Esophagus muscularis mucosa (tissue), 4 donors: ENCODE data around the gene EFHC1. TPM values are rescaled to one million over a fixed set of nuclear protein-coding genes. Genes with fewer than 3 reads are reported as not detected.
A peak's percentile ranks its signal among the peaks of the same experiment; 100 is the strongest.
"Not testable (repeated sequence)": the region's sequence is repeated elsewhere in the genome, so short reads cannot be mapped to it uniquely, and the experiment has no call there.

Experiments used
- DNase-seq: peaks from one replicate; pipeline ENCODE4 v3.0.0-alpha.2; 2017; ENCODE audit errors: extremely low spot score
- H3K27ac ChIP-seq, 4 donors: fragments of 200-600 bp; sonication (generic); replicated peaks in 1 of 4; 1 replicate in 3 of 4; 2 replicates in 1 of 4; pipeline ENCODE4 v1.5.1; 2016 to 2019; ENCODE audit warnings: mild to moderate bottlenecking in 1 of 4
- H3K27me3 ChIP-seq, 4 donors: fragments of 200-600 bp; sonication (generic); one replicate each; pipeline versions ENCODE4 v1.5.1 to v1.6.0; 2016 to 2019
- H3K36me3 ChIP-seq, 4 donors: fragments of 200-600 bp; sonication (generic); one replicate each; pipeline ENCODE4 v1.5.1; 2016 to 2019
- H3K4me1 ChIP-seq, 4 donors: fragments of 200-600 bp; sonication (generic); one replicate each; pipeline ENCODE4 v1.5.1; 2016 to 2019
- H3K4me3 ChIP-seq, 4 donors: fragments of 200-600 bp; sonication (generic); 1 replicate in 2 of 4; 2 replicates in 2 of 4; pipeline ENCODE4 v1.5.1; 2016 to 2019; ENCODE audit warnings: mild to moderate bottlenecking in 4 of 4, moderate library complexity in 1 of 4
- H3K9me3 ChIP-seq, 4 donors: fragments of 200-600 bp; sonication (generic); 1 replicate in 3 of 4; 2 replicates in 1 of 4; pipeline ENCODE4 v1.5.1; 2016 to 2019
- CTCF ChIP-seq, 3 experiments: fragments of 200-600 bp in 2 of 3; fragments of 450-650 bp in 1 of 3; sonication (generic) in 2 of 3; IDR thresholded peaks; one replicate each; pipeline ENCODE4 v1.5.1; 2017 to 2019; ENCODE audit warnings: antibody characterized with exemption in 3 of 3, mild to moderate bottlenecking in 2 of 3, moderate library complexity in 1 of 3
- EP300 ChIP-seq: sonication (generic); formaldehyde crosslinking; IDR thresholded peaks from one replicate; pipeline ENCODE4 v1.6.1; 2017; ENCODE audit warnings: antibody characterized with exemption
- POLR2A ChIP-seq: fragments of 450-650 bp; IDR thresholded peaks from one replicate; pipeline ENCODE4 v1.6.1; 2017; ENCODE audit warnings: antibody characterized with exemption, moderate library complexity, mild to moderate bottlenecking, low read depth
- POLR2AphosphoS5 ChIP-seq, 2 donors: sonication (generic); formaldehyde crosslinking; IDR thresholded peaks; one replicate each; pipeline ENCODE4 v1.6.1; 2017; ENCODE audit warnings: antibody characterized with exemption in 2 of 2
- whole genome bisulfite sequencing: methylation state at CpG from one replicate; pipeline ENCODE4 v1.1.5; 2018; 5-methylcytosine and 5-hydroxymethylcytosine counted together
- intact Hi-C: fragments of 100-400 bp; cut with DNase I; formaldehyde crosslinking; loops from one replicate; pipeline ENCODE4 v1.15.1; 2023
- total RNA-seq, 4 donors: library from RNA; depleted of rRNA; stranded (reverse); fragments of >200 nt; gene quantifications; one replicate each; pipeline versions ENCODE4 v1.1.0 to v1.2.1, GENCODE V29; 2016

EFHC1 gene
- total RNA-seq, 4 donors from 2014 or later: 7.5 to 21.2 (median 10.2) TPM

DNA sequence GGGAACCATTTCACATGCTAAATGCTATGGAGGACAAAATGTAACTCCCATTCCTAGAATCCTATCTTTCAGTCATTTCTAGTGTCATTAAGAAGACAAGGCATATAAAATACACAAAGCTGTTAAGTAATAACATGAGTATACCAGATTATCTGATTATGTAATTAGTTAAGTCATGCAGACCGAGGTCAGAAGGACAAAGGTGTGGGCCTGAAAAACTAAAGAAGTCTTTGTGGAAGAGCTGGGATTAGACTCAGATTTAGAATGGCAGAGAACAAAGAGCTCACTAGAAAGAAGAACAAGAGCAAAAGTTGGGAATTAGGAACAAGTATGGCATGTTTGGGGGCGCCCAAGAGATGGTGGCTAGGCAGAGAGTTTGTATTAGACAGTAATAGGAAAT is 37.0 kb downstream of the EFHC1 start:
- intact Hi-C loops: no loop called here
- Histone ChIP-seq H3K27ac (no peak overlapping the region), H3K4me3 (no peak overlapping the region), H3K36me3 (peaks cover 0 to 9% (median 4%) of the 10 kb centered on the region in 4 donors), H3K9me3 (no peaks in the 10 kb centered on the region), H3K27me3 (no peaks in the 10 kb centered on the region), H3K4me1 (no peaks in the 10 kb centered on the region)
- TF ChIP-seq POLR2A: no peak
- TF ChIP-seq EP300: no peak
- no peak for TF ChIP-seq POLR2AphosphoS5 (IDR thresholded peaks at IDR 0.05)
- no peak for TF ChIP-seq CTCF (IDR thresholded peaks at IDR 0.05)
- 98% methylated on average over 2 of the region's 2 CpGs for WGBS
- DNase-seq: no peak

DNA sequence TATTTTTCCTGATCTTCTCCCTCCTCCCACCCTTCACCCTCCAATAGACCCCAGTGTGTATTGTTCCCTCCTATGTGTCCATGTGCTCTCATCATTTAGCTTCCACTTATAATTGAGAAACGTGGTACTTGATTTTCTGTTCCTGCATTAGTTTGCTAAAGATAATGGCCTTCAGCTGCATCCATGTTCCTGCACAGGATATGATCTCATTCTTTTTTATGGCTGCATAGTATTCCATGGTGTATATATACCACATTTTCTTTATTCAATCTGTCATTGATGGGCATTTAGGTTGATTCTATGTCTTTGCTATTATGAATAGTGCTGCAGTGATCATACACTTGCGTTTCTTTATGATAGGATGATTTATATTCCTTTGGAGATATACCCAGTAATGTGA is 41.1 kb downstream of the EFHC1 start:
- intact Hi-C loops, DNase-seq: not testable (repeated sequence)
- 90% methylated on average over 2 of the region's 2 CpGs for WGBS

GRCh38 chr6:52474173-52474572 is 54.0 kb downstream of the EFHC1 start:
- Histone ChIP-seq H3K27ac (no peak overlapping the region), H3K36me3 (no peaks in the 10 kb centered on the region), H3K4me3 (no peak overlapping the region), H3K27me3 (no peaks in the 10 kb centered on the region), H3K4me1 (no peaks in the 10 kb centered on the region), H3K9me3 (no peaks in the 10 kb centered on the region)
- TF ChIP-seq EP300 (no peak), POLR2AphosphoS5 (IDR thresholded peaks at IDR 0.05) (no peak), POLR2A (no peak), CTCF (IDR thresholded peaks at IDR 0.05) (no peak)
- DNase-seq: no peak
- WGBS: 100% methylated on average over 4 of the region's 4 CpGs
- intact Hi-C loops: no loop called here

More for the DNA sequence above, 41.1 kb downstream of the EFHC1 start:
- H3K27me3 ChIP-seq, H3K4me1 ChIP-seq, H3K36me3 ChIP-seq, H3K9me3 ChIP-seq, H3K4me3 ChIP-seq, H3K27ac ChIP-seq: not testable (repeated sequence)

- no peak overlapping the region for H3K4me3 ChIP-seq
- TF ChIP-seq POLR2A (no peak), EP300 (no peak), CTCF (IDR thresholded peaks at IDR 0.05) (no peak), POLR2AphosphoS5 (IDR thresholded peaks at IDR 0.05) (no peak)
- no peaks in the 10 kb centered on the region for H3K27me3 ChIP-seq
- peaks cover 0 to 10% (median 0%) of the 10 kb centered on the region in 4 donors for H3K36me3 ChIP-seq
- no peaks in the 10 kb centered on the region for H3K4me1 ChIP-seq
- no peaks in the 10 kb centered on the region for H3K9me3 ChIP-seq
- H3K27ac ChIP-seq: no peak overlapping the region
- intact Hi-C loops: no loop called here
- WGBS: 56% methylated on average over 2 of the region's 2 CpGs
- no peak for DNase-seq
Measured at GRCh38 chr6:52475307-52475706, 55.2 kb downstream of the EFHC1 start.

GRCh38 chr6:52482903-52483670 is 62.9 kb downstream of the EFHC1 start:
- Histone ChIP-seq H3K36me3 (peaks cover 0 to 20% (median 0%) of the 10 kb centered on the region in 4 donors), H3K9me3 (no peaks in the 10 kb centered on the region), H3K27me3 (no peaks in the 10 kb centered on the region), H3K4me3 (no peak overlapping the region), H3K27ac (no peak overlapping the region), H3K4me1 (no peaks in the 10 kb centered on the region)
- intact Hi-C loops: no loop called here
- DNase-seq: peak; percentile 79
- TF ChIP-seq POLR2AphosphoS5 (IDR thresholded peaks at IDR 0.05) (peak in 1 of 2 donors; percentile 16), POLR2A (no peak)
- 82% methylated on average over 2 of the region's 7 CpGs for WGBS

DNA sequence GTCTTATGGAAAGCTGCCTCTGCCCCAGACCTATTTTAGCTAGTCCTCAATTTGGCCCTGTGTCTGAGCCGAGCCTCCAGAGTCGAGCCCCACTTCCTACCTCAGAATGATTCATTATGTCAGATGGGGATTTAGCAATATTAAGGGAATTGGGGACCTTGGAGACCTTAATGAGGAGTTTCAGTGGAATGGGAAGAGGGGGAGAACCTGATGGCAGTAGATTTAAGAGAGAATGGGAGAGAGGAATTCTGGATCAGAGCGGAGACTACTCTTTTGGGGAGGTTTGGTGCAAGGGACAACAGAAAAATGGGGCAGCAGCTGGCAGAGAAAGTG is 63.5 kb downstream of the EFHC1 start:
- 94% methylated on average over 3 of the region's 3 CpGs for WGBS
- intact Hi-C loops: no loop called here
- DNase-seq: peak; percentile 50
- Histone ChIP-seq H3K4me3 (no peak overlapping the region), H3K27me3 (no peaks in the 10 kb centered on the region), H3K4me1 (no peaks in the 10 kb centered on the region), H3K36me3 (peaks cover 0 to 20% (median 0%) of the 10 kb centered on the region in 4 donors), H3K27ac (no peak overlapping the region), H3K9me3 (no peaks in the 10 kb centered on the region)
- TF ChIP-seq EP300 (no peak), POLR2A (no peak), POLR2AphosphoS5 (IDR thresholded peaks at IDR 0.05) (no peak), CTCF (IDR thresholded peaks at IDR 0.05) (no peak)
